Breast epithelium (tissue), 4 donors: ENCODE measurements around the gene GNB1L. TPM values are rescaled to one million over a fixed set of nuclear protein-coding genes. Genes with fewer than 3 reads are reported as not detected.

Source experiments
- DNase-seq, 2 donors: peaks; one replicate each; pipeline ENCODE4 v3.0.0-alpha.2; 2019; ENCODE audit warnings: low spot score in 2 of 2
- H3K27ac ChIP-seq, 2 donors: fragments of 200-600 bp; sonication (generic) in 1 of 2; one replicate each; pipeline ENCODE4 v1.5.1; 2016 to 2019; ENCODE audit warnings: mild to moderate bottlenecking in 1 of 2
- H3K27me3 ChIP-seq, 2 donors: fragments of 200-600 bp; sonication (generic) in 1 of 2; one replicate each; pipeline versions ENCODE4 v1.5.1 to v1.6.0; 2017 to 2019; ENCODE audit warnings: control low read depth in 1 of 2, mild to moderate bottlenecking in 1 of 2
- H3K36me3 ChIP-seq: fragments of 200-600 bp; one replicate; pipeline ENCODE4 v1.5.1; 2019
- H3K4me1 ChIP-seq, 2 donors: fragments of 200-600 bp; sonication (generic); one replicate each; pipeline ENCODE4 v1.5.1; 2016 to 2019; ENCODE audit warnings: control low read depth in 1 of 2
- H3K4me3 ChIP-seq, 3 donors: fragments of 200-600 bp; sonication (generic); 1 replicate in 2 of 3; 2 replicates in 1 of 3; pipeline ENCODE4 v1.5.1; 2016 to 2019; ENCODE audit warnings: mild to moderate bottlenecking in 3 of 3, moderate library complexity in 2 of 3
- H3K9me3 ChIP-seq, 2 donors: fragments of 200-600 bp; sonication (generic) in 1 of 2; one replicate each; pipeline ENCODE4 v1.5.1; 2016 to 2019; ENCODE audit warnings: control low read depth in 1 of 2
- POLR2A ChIP-seq: fragments of 450-650 bp; IDR thresholded peaks from one replicate; pipeline ENCODE4 v1.6.1; 2016; ENCODE audit warnings: antibody characterized with exemption, mild to moderate bottlenecking, moderate library complexity
- POLR2AphosphoS5 ChIP-seq, 3 donors: sonication (generic); formaldehyde crosslinking; IDR thresholded peaks; one replicate each; pipeline ENCODE4 v1.6.1; 2017; ENCODE audit warnings: antibody characterized with exemption in 3 of 3
- intact Hi-C: fragments of 100-400 bp; cut with DNase I; formaldehyde crosslinking; loops from one replicate; pipeline ENCODE4 v1.15.1; 2023; ENCODE audit warnings: low total_unique reads
- total RNA-seq, 3 donors: library from RNA; depleted of rRNA; stranded (reverse); fragments of >200 nt; gene quantifications; one replicate each; pipeline ENCODE4 v1.1.0, GENCODE V29; 2016
- TF ChIP-seq, protein P1 (sequence below), 3 donors: fragments of 450-650 bp; IDR thresholded peaks; one replicate each; pipeline ENCODE4 v1.5.1; 2016 to 2017; ENCODE audit warnings: antibody characterized with exemption in 3 of 3, mild to moderate bottlenecking in 3 of 3, moderate library complexity in 3 of 3

Gene GNB1L
- total RNA-seq, 3 donors from 2014 or later, result 5.6 to 8.2 (median 6.3) TPM

DNA sequence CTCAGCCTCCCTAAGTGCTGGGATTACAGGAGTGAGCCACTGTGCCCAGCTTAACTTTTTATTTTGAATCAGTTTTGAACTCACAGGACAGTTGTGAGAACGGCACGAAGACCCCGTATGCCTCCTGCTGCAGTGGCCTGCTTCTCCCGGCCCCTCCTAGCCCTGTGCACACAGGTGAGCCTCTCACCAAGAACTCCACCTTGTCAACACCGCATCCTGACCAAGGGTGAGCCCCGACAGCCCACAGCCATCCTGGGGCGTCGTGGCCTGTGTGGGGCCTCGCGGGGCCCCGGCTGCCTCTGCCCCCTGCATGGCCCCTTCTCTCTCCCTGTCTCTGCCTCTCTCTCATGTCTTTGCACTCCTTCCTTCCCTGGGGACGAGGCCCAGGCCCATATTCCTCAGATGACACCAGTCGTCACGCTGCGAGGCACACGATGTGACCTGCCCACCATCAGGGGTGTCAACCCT is 38.8 kb downstream of the GNB1L start:
- no peaks in the 10 kb centered on the region for H3K9me3 ChIP-seq
- no peak for DNase-seq
- intact Hi-C loops, result no loop called here
- H3K4me3 ChIP-seq, result no peak overlapping the region
- no peaks in the 10 kb centered on the region for H3K36me3 ChIP-seq
- H3K27ac ChIP-seq, result no peak overlapping the region
- no peaks in the 10 kb centered on the region for H3K4me1 ChIP-seq
- TF ChIP-seq POLR2A (no peak), POLR2AphosphoS5 (IDR thresholded peaks at IDR 0.05) (no peak)
- TF ChIP-seq, protein P1, sequence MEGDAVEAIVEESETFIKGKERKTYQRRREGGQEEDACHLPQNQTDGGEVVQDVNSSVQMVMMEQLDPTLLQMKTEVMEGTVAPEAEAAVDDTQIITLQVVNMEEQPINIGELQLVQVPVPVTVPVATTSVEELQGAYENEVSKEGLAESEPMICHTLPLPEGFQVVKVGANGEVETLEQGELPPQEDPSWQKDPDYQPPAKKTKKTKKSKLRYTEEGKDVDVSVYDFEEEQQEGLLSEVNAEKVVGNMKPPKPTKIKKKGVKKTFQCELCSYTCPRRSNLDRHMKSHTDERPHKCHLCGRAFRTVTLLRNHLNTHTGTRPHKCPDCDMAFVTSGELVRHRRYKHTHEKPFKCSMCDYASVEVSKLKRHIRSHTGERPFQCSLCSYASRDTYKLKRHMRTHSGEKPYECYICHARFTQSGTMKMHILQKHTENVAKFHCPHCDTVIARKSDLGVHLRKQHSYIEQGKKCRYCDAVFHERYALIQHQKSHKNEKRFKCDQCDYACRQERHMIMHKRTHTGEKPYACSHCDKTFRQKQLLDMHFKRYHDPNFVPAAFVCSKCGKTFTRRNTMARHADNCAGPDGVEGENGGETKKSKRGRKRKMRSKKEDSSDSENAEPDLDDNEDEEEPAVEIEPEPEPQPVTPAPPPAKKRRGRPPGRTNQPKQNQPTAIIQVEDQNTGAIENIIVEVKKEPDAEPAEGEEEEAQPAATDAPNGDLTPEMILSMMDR (IDR thresholded peaks at IDR 0.05), result no peak
- no peaks in the 10 kb centered on the region for H3K27me3 ChIP-seq

DNA sequence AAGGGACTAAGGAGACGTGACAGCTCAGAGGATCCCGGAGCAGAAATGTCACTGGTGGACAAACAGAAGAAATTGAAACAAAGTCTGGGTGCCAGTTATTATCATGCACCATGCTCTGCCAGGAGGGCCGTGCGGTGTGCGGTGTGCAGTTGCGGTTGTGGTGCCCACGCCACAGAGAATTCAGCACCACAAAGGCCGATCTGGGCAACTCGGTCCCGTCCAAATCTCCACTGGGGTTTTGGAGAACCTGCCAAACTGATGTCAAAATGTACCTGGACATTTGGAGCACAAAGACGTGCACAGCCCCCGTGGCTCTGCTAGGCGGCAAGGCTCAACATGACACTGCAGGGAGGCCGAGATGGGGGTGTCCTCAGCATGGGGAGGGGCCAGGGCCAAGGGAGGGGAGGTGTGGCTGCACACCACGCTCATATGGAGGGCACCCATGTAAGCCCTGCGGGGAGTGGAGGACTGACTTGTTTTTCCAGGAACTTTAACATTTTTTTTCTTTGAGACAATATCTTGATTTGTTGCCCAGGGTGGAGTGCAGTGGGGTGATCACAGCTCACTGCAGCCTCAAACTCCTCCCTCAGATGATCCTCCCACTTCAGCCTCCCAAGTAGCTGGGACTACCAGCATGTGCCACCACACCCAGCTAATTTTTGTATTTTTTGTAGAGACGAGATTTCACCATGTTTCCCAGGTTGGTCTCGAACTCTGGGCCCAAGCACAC is 39.4 kb downstream of the GNB1L start:
- peak in 1 of 2 donors; percentile 12 for DNase-seq
- H3K4me3 ChIP-seq, result no peak overlapping the region
- intact Hi-C loops, result no loop called here
- no peaks in the 10 kb centered on the region for H3K9me3 ChIP-seq
- TF ChIP-seq POLR2AphosphoS5 (IDR thresholded peaks at IDR 0.05), result no peak
- no peak for TF ChIP-seq POLR2A
- TF ChIP-seq, protein P1 (IDR thresholded peaks at IDR 0.05), result no peak
- no peaks in the 10 kb centered on the region for H3K27me3 ChIP-seq
- H3K4me1 ChIP-seq, result no peaks in the 10 kb centered on the region
- no peaks in the 10 kb centered on the region for H3K36me3 ChIP-seq
- no peak overlapping the region for H3K27ac ChIP-seq

DNA sequence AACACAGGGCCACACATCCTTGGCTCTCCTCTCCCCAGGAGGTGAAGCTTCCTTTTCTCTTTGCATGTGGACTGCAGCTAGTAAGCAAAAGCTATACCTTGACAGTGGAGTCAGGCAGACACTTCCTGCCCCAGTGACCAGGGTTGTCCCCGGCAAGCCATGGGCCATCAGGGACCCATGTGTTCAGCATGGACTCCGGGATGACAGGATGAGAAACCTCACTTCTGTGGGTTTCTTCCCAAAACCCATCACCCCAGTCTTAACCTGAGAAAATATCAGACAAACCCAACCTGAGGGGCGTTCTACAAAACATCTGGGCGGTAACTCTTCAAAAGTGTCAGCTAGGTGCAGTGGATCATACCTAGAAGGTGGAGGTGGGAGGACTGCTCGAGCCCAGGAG is 40.2 kb downstream of the GNB1L start:
- TF ChIP-seq, protein P1 (IDR thresholded peaks at IDR 0.05), result no peak
- TF ChIP-seq POLR2A (no peak), POLR2AphosphoS5 (IDR thresholded peaks at IDR 0.05) (no peak)
- H3K4me3 ChIP-seq, result no peak overlapping the region
- no peaks in the 10 kb centered on the region for H3K4me1 ChIP-seq
- no peaks in the 10 kb centered on the region for H3K36me3 ChIP-seq
- DNase-seq, result peak in 1 of 2 donors; percentile 5
- intact Hi-C loops, result no loop called here
- no peaks in the 10 kb centered on the region for H3K9me3 ChIP-seq
- no peaks in the 10 kb centered on the region for H3K27me3 ChIP-seq
- H3K27ac ChIP-seq, result no peak overlapping the region

DNA sequence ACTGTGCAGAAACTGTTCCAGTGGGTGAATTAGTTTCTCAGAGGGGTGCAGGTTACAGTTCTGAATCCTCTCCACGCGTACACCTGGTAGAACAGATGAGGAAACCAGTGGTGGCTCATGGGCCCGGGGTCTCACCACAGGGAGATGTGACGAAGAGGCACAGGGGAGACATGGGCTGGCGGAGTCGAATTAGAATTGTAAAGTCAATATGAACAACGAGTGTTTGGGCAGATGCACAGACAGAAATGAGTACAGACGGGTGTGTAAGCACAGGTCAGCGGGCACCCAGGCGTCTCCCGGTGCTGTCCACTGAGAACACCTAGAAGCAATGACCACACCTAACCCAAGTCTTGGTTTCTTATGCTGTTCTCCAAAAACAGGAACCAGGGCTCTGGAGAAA is 41.8 kb downstream of the GNB1L start:
- Histone ChIP-seq H3K9me3 (no peaks in the 10 kb centered on the region), H3K27ac (no peak overlapping the region), H3K4me3 (no peak overlapping the region), H3K36me3 (no peaks in the 10 kb centered on the region), H3K27me3 (no peaks in the 10 kb centered on the region), H3K4me1 (no peaks in the 10 kb centered on the region)
- intact Hi-C loops, result no loop called here
- TF ChIP-seq, protein P1 (IDR thresholded peaks at IDR 0.05), result no peak
- no peak for TF ChIP-seq POLR2A
- no peak for TF ChIP-seq POLR2AphosphoS5 (IDR thresholded peaks at IDR 0.05)
- DNase-seq, result peak in 1 of 2 donors; percentile 11
